K562 (cell line): ENCODE results near the gene CSF1. TPM values are rescaled to one million over a fixed set of nuclear protein-coding genes. Genes with fewer than 3 reads are reported as not detected.

Experiments
- GATA2 ChIP-seq: sonication (generic); formaldehyde crosslinking; IDR thresholded peaks from 2 replicates; pipeline ENCODE4 v1.4.0; 2020; ENCODE audit warnings: mild to moderate bottlenecking, missing genetic modification reagents
- HDAC8 ChIP-seq: fragments of 450-650 bp; IDR thresholded peaks from 2 replicates; pipeline ENCODE4 v1.6.1; 2016; ENCODE audit warnings: mild to moderate bottlenecking, missing genetic modification characterization, moderate library complexity, missing compliant biosample characterization
- HNRNPK ChIP-seq: fragments of 200-400 bp; formaldehyde crosslinking; IDR thresholded peaks from one replicate; pipeline ENCODE4 v1.6.1; 2018; ENCODE audit warnings: mild to moderate bottlenecking, low read depth, low read length; ENCODE audit not compliant: poor library complexity, severe bottlenecking
- NFIX ChIP-seq: fragments of 250-450 bp; sonication (Bioruptor Pico); IDR thresholded peaks from 2 replicates; pipeline ENCODE4 v1.4.0; 2020; ENCODE audit warnings: low read depth, mild to moderate bottlenecking, moderate library complexity
- PML ChIP-seq: IDR thresholded peaks from 2 replicates; pipeline ENCODE4 v1.6.1; 2012; ENCODE audit warnings: low read length, inconsistent platforms
- PTRF ChIP-seq: fragments of 450-650 bp; IDR thresholded peaks from 2 replicates; pipeline ENCODE4 v1.6.1; 2016; ENCODE audit warnings: mild to moderate bottlenecking, missing genetic modification characterization, missing compliant biosample characterization
- TRIM24 ChIP-seq, 2 experiments: fragments of 450-650 bp; IDR thresholded peaks; 2 replicates each; pipeline ENCODE4 v1.6.1; 2016
- TRIM28 ChIP-seq: fragments of 450-650 bp; IDR thresholded peaks from 2 replicates; pipeline ENCODE4 v1.6.1; 2017
- ZNF143 ChIP-seq: sonication (generic); formaldehyde crosslinking; IDR thresholded peaks from 2 replicates; pipeline ENCODE4 v1.9.0; 2022; ENCODE audit warnings: mild to moderate bottlenecking, missing genetic modification reagents
- ZNF316 ChIP-seq: fragments of 450-650 bp; IDR thresholded peaks from 2 replicates; pipeline ENCODE4 v1.6.1; 2016
- ZNF398 ChIP-seq: fragments of 250-450 bp; sonication (Bioruptor Pico); IDR thresholded peaks from 2 replicates; pipeline ENCODE4 v1.8.0; 2021; ENCODE audit warnings: moderate library complexity, mild to moderate bottlenecking, inconsistent platforms
- ZNF41 ChIP-seq: fragments of 250-450 bp; sonication (Bioruptor Pico); conservative IDR thresholded peaks from 2 replicates; pipeline ENCODE4 v1.4.0; 2020; ENCODE audit warnings: mild to moderate bottlenecking
- polyA plus RNA-seq, 8 experiments: library from polyadenylated mRNA; depleted of rRNA in 4 of 8; stranded (reverse) in 5 of 8; unstranded in 3 of 8; fragments of >200 nt; fragmentation: Nextera tagmentation in 2 of 8; fragmentation: Illumina TruSeq in 1 of 8; extraction: Ambion mirVana in 2 of 8; extraction: Trizol in 1 of 8; gene quantifications; 2 replicates each; pipeline versions ENCODE4 v1.2.1 to v1.2.3, GENCODE V29; 2011 to 2014; ENCODE audit warnings: inconsistent platforms in 1 of 8, missing spikeins in 1 of 8
- total RNA-seq, 7 experiments: library from RNA; depleted of rRNA in 6 of 7; stranded (reverse); fragments of >200 nt in 6 of 7; fragmentation: Illumina TruSeq in 2 of 7; extraction: Trizol in 2 of 7; gene quantifications; 2 replicates each; pipeline versions ENCODE4 v1.2.1 to v1.2.3, GENCODE V29; 2011 to 2021; ENCODE audit warnings: low replicate concordance in 1 of 7
- TF ChIP-seq, protein P1 (sequence below), 2 experiments: fragments of 250-450 bp in 1 of 2; fragments of 450-650 bp in 1 of 2; sonication (Bioruptor Pico) in 1 of 2; IDR thresholded peaks; 2 replicates each; pipeline versions ENCODE4 v1.6.1 to v1.8.0; 2016 to 2021; ENCODE audit warnings: mild to moderate bottlenecking in 2 of 2, moderate library complexity in 2 of 2, missing compliant biosample characterization in 1 of 2, missing genetic modification characterization in 1 of 2
- TF ChIP-seq, protein P2 (sequence below): fragments of 250-450 bp; sonication (Bioruptor Pico); IDR thresholded peaks from 2 replicates; pipeline ENCODE4 v1.6.1; 2021; ENCODE audit warnings: mild to moderate bottlenecking
- TF ChIP-seq, protein P3 (sequence below), 2 experiments: IDR thresholded peaks in 1 of 2; conservative IDR thresholded peaks in 1 of 2; 2 replicates each; pipeline ENCODE4 v1.6.1; 2016; ENCODE audit warnings: low read depth in 2 of 2, mild to moderate bottlenecking in 1 of 2, missing compliant biosample characterization in 1 of 2, missing genetic modification characterization in 1 of 2, moderate library complexity in 1 of 2
- TF ChIP-seq, protein P4 (sequence below), 2 experiments: fragments of 450-650 bp; IDR thresholded peaks; 2 replicates each; pipeline ENCODE4 v1.6.1; 2018; ENCODE audit warnings: mild to moderate bottlenecking in 2 of 2, low read depth in 1 of 2; ENCODE audit not compliant: partially characterized antibody in 2 of 2

The CSF1 gene
- total and polyA plus RNA-seq, 9 of the 15 experiments (the other 6 are each of a cell fraction or from before 2014, with no cell fraction given) = 0.18 to 11.8 (median 2.8) TPM

- TF ChIP-seq, protein P1, sequence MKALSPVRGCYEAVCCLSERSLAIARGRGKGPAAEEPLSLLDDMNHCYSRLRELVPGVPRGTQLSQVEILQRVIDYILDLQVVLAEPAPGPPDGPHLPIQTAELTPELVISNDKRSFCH (CRISPR knock-in tag; IDR thresholded peaks at IDR 0.05) = 0 out of 2 replicates have a peak, but pooled peaks have one; percentile 1
- TF ChIP-seq, protein P1 (tag; IDR thresholded peaks at IDR 0.05) = no peak
- 0 out of 2 replicates have a peak, but pooled peaks have one; percentile 14 for TF ChIP-seq GATA2 (CRISPR knock-in tag)
- peak; percentile 70 for TF ChIP-seq ZNF316
- TF ChIP-seq ZNF398 (CRISPR knock-in tag) = no peak
- TF ChIP-seq, protein P2, sequence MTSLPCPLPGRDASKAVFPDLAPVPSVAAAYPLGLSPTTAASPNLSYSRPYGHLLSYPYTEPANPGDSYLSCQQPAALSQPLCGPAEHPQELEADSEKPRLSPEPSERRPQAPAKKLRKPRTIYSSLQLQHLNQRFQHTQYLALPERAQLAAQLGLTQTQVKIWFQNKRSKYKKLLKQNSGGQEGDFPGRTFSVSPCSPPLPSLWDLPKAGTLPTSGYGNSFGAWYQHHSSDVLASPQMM = no peak
- 0 out of 2 replicates have a peak, but pooled peaks have one; percentile 21 for TF ChIP-seq PTRF
- peak; percentile 64; the same call in 1 of the 2 replicates for TF ChIP-seq TRIM28
- TF ChIP-seq NFIX (CRISPR knock-in tag) = no peak
- TF ChIP-seq, protein P3, sequence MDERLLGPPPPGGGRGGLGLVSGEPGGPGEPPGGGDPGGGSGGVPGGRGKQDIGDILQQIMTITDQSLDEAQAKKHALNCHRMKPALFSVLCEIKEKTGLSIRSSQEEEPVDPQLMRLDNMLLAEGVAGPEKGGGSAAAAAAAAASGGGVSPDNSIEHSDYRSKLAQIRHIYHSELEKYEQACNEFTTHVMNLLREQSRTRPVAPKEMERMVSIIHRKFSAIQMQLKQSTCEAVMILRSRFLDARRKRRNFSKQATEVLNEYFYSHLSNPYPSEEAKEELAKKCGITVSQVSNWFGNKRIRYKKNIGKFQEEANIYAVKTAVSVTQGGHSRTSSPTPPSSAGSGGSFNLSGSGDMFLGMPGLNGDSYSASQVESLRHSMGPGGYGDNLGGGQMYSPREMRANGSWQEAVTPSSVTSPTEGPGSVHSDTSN (CRISPR knock-in tag; IDR thresholded peaks at IDR 0.05; ENCODE audit: low read depth) = no peak
- TF ChIP-seq, protein P3 (tag; conservative IDR thresholded peaks at IDR 0.05; ENCODE audit: low read depth) = peak; percentile 46; the same call in 1 of the 2 replicates
- TF ChIP-seq HDAC8 = 0 out of 2 replicates have a peak, but pooled peaks have one; percentile 25
- TF ChIP-seq ZNF41 (CRISPR knock-in tag) = 0 out of 2 replicates have a peak, but pooled peaks have one; percentile 11
- TF ChIP-seq TRIM24 (IDR thresholded peaks at IDR 0.05) = peak; percentile 22 to 39; a peak in 1 of 4 replicates
- TF ChIP-seq ZNF143 (CRISPR knock-in tag) = no peak
- TF ChIP-seq PML = no peak
- TF ChIP-seq, protein P4, sequence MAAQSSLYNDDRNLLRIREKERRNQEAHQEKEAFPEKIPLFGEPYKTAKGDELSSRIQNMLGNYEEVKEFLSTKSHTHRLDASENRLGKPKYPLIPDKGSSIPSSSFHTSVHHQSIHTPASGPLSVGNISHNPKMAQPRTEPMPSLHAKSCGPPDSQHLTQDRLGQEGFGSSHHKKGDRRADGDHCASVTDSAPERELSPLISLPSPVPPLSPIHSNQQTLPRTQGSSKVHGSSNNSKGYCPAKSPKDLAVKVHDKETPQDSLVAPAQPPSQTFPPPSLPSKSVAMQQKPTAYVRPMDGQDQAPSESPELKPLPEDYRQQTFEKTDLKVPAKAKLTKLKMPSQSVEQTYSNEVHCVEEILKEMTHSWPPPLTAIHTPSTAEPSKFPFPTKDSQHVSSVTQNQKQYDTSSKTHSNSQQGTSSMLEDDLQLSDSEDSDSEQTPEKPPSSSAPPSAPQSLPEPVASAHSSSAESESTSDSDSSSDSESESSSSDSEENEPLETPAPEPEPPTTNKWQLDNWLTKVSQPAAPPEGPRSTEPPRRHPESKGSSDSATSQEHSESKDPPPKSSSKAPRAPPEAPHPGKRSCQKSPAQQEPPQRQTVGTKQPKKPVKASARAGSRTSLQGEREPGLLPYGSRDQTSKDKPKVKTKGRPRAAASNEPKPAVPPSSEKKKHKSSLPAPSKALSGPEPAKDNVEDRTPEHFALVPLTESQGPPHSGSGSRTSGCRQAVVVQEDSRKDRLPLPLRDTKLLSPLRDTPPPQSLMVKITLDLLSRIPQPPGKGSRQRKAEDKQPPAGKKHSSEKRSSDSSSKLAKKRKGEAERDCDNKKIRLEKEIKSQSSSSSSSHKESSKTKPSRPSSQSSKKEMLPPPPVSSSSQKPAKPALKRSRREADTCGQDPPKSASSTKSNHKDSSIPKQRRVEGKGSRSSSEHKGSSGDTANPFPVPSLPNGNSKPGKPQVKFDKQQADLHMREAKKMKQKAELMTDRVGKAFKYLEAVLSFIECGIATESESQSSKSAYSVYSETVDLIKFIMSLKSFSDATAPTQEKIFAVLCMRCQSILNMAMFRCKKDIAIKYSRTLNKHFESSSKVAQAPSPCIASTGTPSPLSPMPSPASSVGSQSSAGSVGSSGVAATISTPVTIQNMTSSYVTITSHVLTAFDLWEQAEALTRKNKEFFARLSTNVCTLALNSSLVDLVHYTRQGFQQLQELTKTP (IDR thresholded peaks at IDR 0.05; ENCODE audit: low read depth in 1 of 2, partially characterized antibody in 2 of 2) = no peak
- TF ChIP-seq HNRNPK = no peak
Observed at GRCh38 chr1:109978761-109979488, 68.3 kb downstream of the CSF1 start (continued).
